H1 (cell line): ENCODE results near the gene RIOK3. TPM values are rescaled to one million over a fixed set of nuclear protein-coding genes. Genes with fewer than 3 reads are reported as not detected.

Source experiments
- CTCF ChIA-PET: fragments of 300-600 bp; sonication (Branson Sonifier 250); formaldehyde crosslinking; loops from one replicate; lab custom pipeline; 2021; ENCODE audit not compliant: partially characterized antibody; lab: Charles Lee
- POLR2A ChIA-PET: fragments of 300-600 bp; sonication (Branson Sonifier 250); formaldehyde crosslinking; loops from one replicate; lab custom pipeline; 2021; ENCODE audit warnings: inconsistent platforms; ENCODE audit not compliant: partially characterized antibody; lab: Charles Lee
- DNase-seq, 2 experiments: peaks; one replicate each; pipeline versions ENCODE4 v3.0.0 to v3.0.0-alpha.2; 2010 to 2022; ENCODE audit warnings: low spot score in 2 of 2, low read depth in 1 of 2, mixed read lengths in 1 of 2
- FAIRE-seq: peaks from 2 replicates; lab custom pipeline; 2011; peaks lifted over from hg19 to GRCh38; lab: Jason Lieb, UNC
- H2AFZ ChIP-seq: 2 replicates; pipeline ENCODE4 v1.8.1; 2012; ENCODE audit warnings: low read length, inconsistent platforms
- H2AK5ac ChIP-seq: 2 replicates; pipeline ENCODE4 v1.6.1; 2013; ENCODE audit warnings: low read depth, low read length
- H2BK120ac ChIP-seq: replicated peaks from 2 replicates; pipeline ENCODE3; 2013; ENCODE audit warnings: low read depth, low read length, inconsistent platforms
- H2BK12ac ChIP-seq: 2 replicates; pipeline ENCODE4 v1.6.1; 2013; ENCODE audit warnings: low read depth, low read length
- H2BK15ac ChIP-seq: 2 replicates; pipeline ENCODE4 v1.6.1; 2013; ENCODE audit warnings: low read length
- H2BK20ac ChIP-seq: 2 replicates; pipeline ENCODE4 v1.6.1; 2013; ENCODE audit warnings: low read length
- H2BK5ac ChIP-seq: 2 replicates; pipeline ENCODE4 v1.6.1; 2013; ENCODE audit warnings: low read depth, low read length
- H3K14ac ChIP-seq: 2 replicates; pipeline ENCODE4 v1.6.1; 2013; ENCODE audit warnings: inconsistent platforms; ENCODE audit not compliant: insufficient read length
- H3K18ac ChIP-seq: 2 replicates; pipeline ENCODE4 v1.6.1; 2013; ENCODE audit warnings: low read length; ENCODE audit errors: extremely low read depth
- H3K23ac ChIP-seq: 2 replicates; pipeline ENCODE4 v1.6.1; 2013; ENCODE audit warnings: inconsistent platforms; ENCODE audit not compliant: insufficient read length
- H3K23me2 ChIP-seq: 2 replicates; pipeline ENCODE4 v1.6.1; 2013; ENCODE audit warnings: low read depth, low read length
- H3K27ac ChIP-seq: 2 replicates; pipeline ENCODE4 v1.6.1; 2011; ENCODE audit warnings: low read depth, low read length, inconsistent platforms
- H3K27me3 ChIP-seq, 4 experiments: replicated peaks in 1 of 4; 1 replicate in 1 of 4; 2 replicates in 3 of 4; pipeline versions ENCODE4 v1.6.1 to v1.8.1; 2011 to 2013; ENCODE audit warnings: low read length in 3 of 4, mild to moderate bottlenecking in 3 of 4, inconsistent platforms in 2 of 4, mixed read lengths in 2 of 4, moderate library complexity in 1 of 4; ENCODE audit not compliant: control insufficient read depth in 3 of 4, insufficient read depth in 3 of 4; ENCODE audit errors: extremely low read depth in 1 of 4
- H3K36me3 ChIP-seq, 4 experiments: 2 replicates each; pipeline versions ENCODE4 v1.6.1 to v1.8.1; 2011 to 2013; ENCODE audit warnings: mild to moderate bottlenecking in 4 of 4, low read length in 3 of 4, moderate library complexity in 2 of 4, control low read depth in 1 of 4, inconsistent platforms in 1 of 4; ENCODE audit not compliant: insufficient read depth in 4 of 4, control insufficient read depth in 2 of 4
- H3K4ac ChIP-seq: replicated peaks from 2 replicates; pipeline ENCODE3; 2013; ENCODE audit warnings: low read length, low read depth, mixed read lengths, inconsistent platforms; ENCODE audit not compliant: insufficient read length
- H3K4me1 ChIP-seq, 4 experiments: replicated peaks in 1 of 4; 1 replicate in 1 of 4; 2 replicates in 3 of 4; pipeline versions ENCODE4 v1.6.1 to v1.8.1; 2011 to 2013; ENCODE audit warnings: low read length in 3 of 4, inconsistent platforms in 2 of 4, mixed read lengths in 1 of 4; ENCODE audit not compliant: insufficient read depth in 4 of 4, control insufficient read depth in 3 of 4
- H3K4me2 ChIP-seq, 2 experiments: 2 replicates each; pipeline versions ENCODE4 v1.6.1 to v1.8.1; 2011 to 2013; ENCODE audit warnings: low read depth in 2 of 2, low read length in 2 of 2, control low read depth in 1 of 2, inconsistent platforms in 1 of 2, mild to moderate bottlenecking in 1 of 2; ENCODE audit not compliant: insufficient read depth in 1 of 2
- H3K4me3 ChIP-seq, 4 experiments: fragments of 200-600, 300-600 bp in 1 of 4; sonication (generic), shearing (Covaris generic), sonication (Bioruptor Twin) in 1 of 4; 2 replicates each; pipeline versions ENCODE4 v1.5.1 to v1.8.1; 2011 to 2016; ENCODE audit warnings: low read length in 4 of 4, low read depth in 3 of 4, control low read depth in 2 of 4, inconsistent platforms in 2 of 4, mild to moderate bottlenecking in 2 of 4, mixed read lengths in 1 of 4, moderate library complexity in 1 of 4; ENCODE audit not compliant: insufficient read depth in 2 of 4; ENCODE audit errors: extremely low read depth in 1 of 4
- H3K56ac ChIP-seq: replicated peaks from 2 replicates; pipeline ENCODE3; 2013; ENCODE audit warnings: low read depth, mild to moderate bottlenecking, mixed read lengths, low read length, inconsistent platforms; ENCODE audit not compliant: insufficient read length
- H3K79me1 ChIP-seq: 2 replicates; pipeline ENCODE4 v1.6.1; 2013; ENCODE audit warnings: low read depth, low read length, control low read depth
- H3K79me2 ChIP-seq, 2 experiments: 2 replicates each; pipeline versions ENCODE4 v1.6.1 to v1.8.1; 2012 to 2013; ENCODE audit warnings: low read length in 2 of 2, mild to moderate bottlenecking in 2 of 2, inconsistent platforms in 1 of 2; ENCODE audit not compliant: insufficient read depth in 2 of 2, control insufficient read depth in 1 of 2
- H3K9ac ChIP-seq, 4 experiments: replicated peaks in 1 of 4; 1 replicate in 1 of 4; 2 replicates in 3 of 4; pipeline versions ENCODE4 v1.6.1 to v1.8.1; 2011 to 2013; ENCODE audit warnings: low read depth in 3 of 4, low read length in 3 of 4, control low read depth in 2 of 4, mild to moderate bottlenecking in 2 of 4, moderate library complexity in 2 of 4, inconsistent platforms in 1 of 4; ENCODE audit errors: extremely low read depth in 1 of 4
- H3K9me3 ChIP-seq, 2 experiments: 2 replicates each; pipeline versions ENCODE4 v1.6.1 to v1.8.1; 2012 to 2013; ENCODE audit warnings: mild to moderate bottlenecking in 2 of 2, moderate library complexity in 2 of 2, control low read depth in 1 of 2, inconsistent platforms in 1 of 2, low read depth in 1 of 2, low read length in 1 of 2, mixed read lengths in 1 of 2; ENCODE audit not compliant: insufficient read depth in 2 of 2
- H4K20me1 ChIP-seq, 2 experiments: replicated peaks in 1 of 2; 2 replicates each; pipeline versions ENCODE3 to v1.8.1; 2011 to 2013; ENCODE audit warnings: inconsistent platforms in 2 of 2, low read length in 2 of 2, mild to moderate bottlenecking in 1 of 2; ENCODE audit not compliant: insufficient read depth in 2 of 2, control insufficient read depth in 1 of 2
- H4K5ac ChIP-seq: 2 replicates; pipeline ENCODE4 v1.6.1; 2013; ENCODE audit warnings: low read length, low read depth, mixed read lengths, inconsistent platforms; ENCODE audit not compliant: insufficient read length
- H4K8ac ChIP-seq: 2 replicates; pipeline ENCODE4 v1.8.0; 2013; ENCODE audit warnings: mild to moderate bottlenecking, moderate library complexity, low read length, inconsistent platforms; ENCODE audit not compliant: insufficient read depth; ENCODE audit errors: extremely low read depth
- H4K91ac ChIP-seq: replicated peaks from 2 replicates; pipeline ENCODE3; 2013; ENCODE audit warnings: low read length, mixed read lengths, inconsistent platforms; ENCODE audit not compliant: insufficient read length
- WGBS, 2 experiments: shearing (Covaris generic) in 1 of 2; methylation state at CpG; one replicate each; pipeline versions ENCODE4 v1.1.6 to v1.1.7; 2013 to 2015; ENCODE audit warnings: low lambda C conversion rate in 2 of 2, mixed read lengths in 2 of 2, inconsistent platforms in 1 of 2, low coverage in 1 of 2, missing lambda C conversion rate in 1 of 2; ENCODE audit not compliant: insufficient replicate concordance in 2 of 2, insufficient coverage in 1 of 2, insufficient read length in 1 of 2; ENCODE audit errors: extremely low coverage in 1 of 2, missing lambda C conversion rate in 1 of 2; 5-methylcytosine and 5-hydroxymethylcytosine counted together
- polyA plus RNA-seq, 7 experiments: library from polyadenylated mRNA; depleted of rRNA in 3 of 7; stranded (reverse) in 5 of 7; unstranded in 2 of 7; fragments of >200 nt in 5 of 7; fragments of 200-250 nt in 2 of 7; gene quantifications; 1 replicate in 5 of 7; 2 replicates in 1 of 7; 4 replicates in 1 of 7; pipeline versions ENCODE4 v1.2.1 to v1.2.3, GENCODE V29; 2011 to 2013; ENCODE audit warnings: missing spikeins in 2 of 7, mixed read lengths in 2 of 7
- total RNA-seq: library from RNA; stranded (reverse); fragmentation: NEBNext Ultra II Directional; extraction: Animal tissue kit (Norgen Biotek cat#: 25700); gene quantifications from 2 replicates; pipeline ENCODE4 v1.2.1, GENCODE V29; 2021

RIOK3 gene
- total and polyA plus RNA-seq, 2 of the 8 experiments (the other 6 are each of a cell fraction or from before 2014, with no cell fraction given) = 7.5 to 24.3 TPM

GRCh38 chr18:23462876-23463275 is 9.8 kb downstream of the RIOK3 start:
- H2AFZ ChIP-seq = no peak overlapping the region
- H3K23me2 ChIP-seq = no peaks in the 10 kb centered on the region
- no peak overlapping the region for H2BK5ac ChIP-seq
- 100% methylated on average over 2 of the region's 2 CpGs; no CpG with 5 or more reads in 1 of the 2 experiments for WGBS, 2 experiments
- H4K20me1 ChIP-seq = peaks cover 0 to 8% of the 10 kb centered on the region in 2 experiments
- POLR2A ChIA-PET = no interaction called here
- H3K27me3 ChIP-seq = no peaks in the 10 kb centered on the region
- H3K4me3 ChIP-seq = no peak overlapping the region
- no peak overlapping the region for H3K9ac ChIP-seq
- no peak for DNase-seq
- no peak overlapping the region for H4K91ac ChIP-seq
- H3K23ac ChIP-seq = no peak overlapping the region
- no peak overlapping the region for H3K18ac ChIP-seq
- peaks cover 0 to 29% of the 10 kb centered on the region in 2 experiments; a peak in 2 of 4 replicates for H3K79me2 ChIP-seq
- peaks cover 2% of the 10 kb centered on the region; the same call in 1 of the 2 replicates for H3K79me1 ChIP-seq
- H2AK5ac ChIP-seq = no peak overlapping the region
- H3K14ac ChIP-seq = no peak overlapping the region
- no peak overlapping the region for H3K4ac ChIP-seq
- H4K5ac ChIP-seq = no peak overlapping the region
- no peak overlapping the region for H3K56ac ChIP-seq
- H2BK20ac ChIP-seq = no peak overlapping the region
- no peak for FAIRE-seq
- CTCF ChIA-PET = interaction anchor here (1.0 kb wide), 1 partner anchor 431 kb away, joined by 3 read pairs; no protein-coding TSS in a partner anchor
- H3K4me1 ChIP-seq = no peaks in the 10 kb centered on the region
- peaks cover 2 to 31% (median 11%) of the 10 kb centered on the region in 4 experiments for H3K36me3 ChIP-seq
- H2BK15ac ChIP-seq = no peak overlapping the region
- H2BK120ac ChIP-seq = no peak overlapping the region
- no peak overlapping the region for H2BK12ac ChIP-seq
- H3K27ac ChIP-seq = no peak overlapping the region
- no peaks in the 10 kb centered on the region for H3K9me3 ChIP-seq
- H4K8ac ChIP-seq = no peak overlapping the region
- H3K4me2 ChIP-seq = no peak overlapping the region
